Measurements from ENCODE around the gene FAM43A. TPM values are rescaled to one million over a fixed set of nuclear protein-coding genes. Genes with fewer than 3 reads are reported as not detected.

FAM43A gene
- total and polyA plus RNA-seq, 9 donors, result 4.0 to 12.1 (median 6.3) TPM

GRCh38 chr3:194691481-194692283 is 6.0 kb downstream of the FAM43A start:
- no peaks in the 10 kb centered on the region for H3K9me3 ChIP-seq
- H3K4me3 ChIP-seq, result no peak overlapping the region
- intact Hi-C loops (cut with DNase I), result no loop called here
- no peaks in the 10 kb centered on the region for H3K36me3 ChIP-seq
- WGBS, 3 donors, result 57 to 60% (median 57%) methylated on average over 15 of the region's 15 CpGs
- H3K27me3 ChIP-seq, result no peaks in the 10 kb centered on the region
- no peak for DNase-seq
- no peak overlapping the region for H3K27ac ChIP-seq
- no peak for TF ChIP-seq EP300 (IDR thresholded peaks at IDR 0.05)
- TF ChIP-seq POLR2A (IDR thresholded peaks at IDR 0.05), result no peak
- TF ChIP-seq, protein P1, sequence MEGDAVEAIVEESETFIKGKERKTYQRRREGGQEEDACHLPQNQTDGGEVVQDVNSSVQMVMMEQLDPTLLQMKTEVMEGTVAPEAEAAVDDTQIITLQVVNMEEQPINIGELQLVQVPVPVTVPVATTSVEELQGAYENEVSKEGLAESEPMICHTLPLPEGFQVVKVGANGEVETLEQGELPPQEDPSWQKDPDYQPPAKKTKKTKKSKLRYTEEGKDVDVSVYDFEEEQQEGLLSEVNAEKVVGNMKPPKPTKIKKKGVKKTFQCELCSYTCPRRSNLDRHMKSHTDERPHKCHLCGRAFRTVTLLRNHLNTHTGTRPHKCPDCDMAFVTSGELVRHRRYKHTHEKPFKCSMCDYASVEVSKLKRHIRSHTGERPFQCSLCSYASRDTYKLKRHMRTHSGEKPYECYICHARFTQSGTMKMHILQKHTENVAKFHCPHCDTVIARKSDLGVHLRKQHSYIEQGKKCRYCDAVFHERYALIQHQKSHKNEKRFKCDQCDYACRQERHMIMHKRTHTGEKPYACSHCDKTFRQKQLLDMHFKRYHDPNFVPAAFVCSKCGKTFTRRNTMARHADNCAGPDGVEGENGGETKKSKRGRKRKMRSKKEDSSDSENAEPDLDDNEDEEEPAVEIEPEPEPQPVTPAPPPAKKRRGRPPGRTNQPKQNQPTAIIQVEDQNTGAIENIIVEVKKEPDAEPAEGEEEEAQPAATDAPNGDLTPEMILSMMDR (IDR thresholded peaks at IDR 0.05), result no peak
- H3K4me1 ChIP-seq (ENCODE audit: insufficient read depth), result peaks cover 17% of the 10 kb centered on the region

- Histone ChIP-seq H3K27me3 (no peaks in the 10 kb centered on the region), H3K4me1 (ENCODE audit: insufficient read depth) (no peaks in the 10 kb centered on the region), H3K9me3 (peaks cover 0 to 3% of the 10 kb centered on the region in 2 donors), H3K4me3 (no peak overlapping the region), H3K27ac (no peak overlapping the region), H3K36me3 (no peaks in the 10 kb centered on the region)
- intact Hi-C loops (cut with DNase I), result no loop called here
- no peak for DNase-seq
- TF ChIP-seq EP300 (IDR thresholded peaks at IDR 0.05) (no peak), POLR2A (IDR thresholded peaks at IDR 0.05) (no peak)
- TF ChIP-seq, protein P1 (IDR thresholded peaks at IDR 0.05), result no peak
- WGBS, 3 donors, result 77 to 81% (median 78%) methylated on average over 6 of the region's 6 CpGs
These were observed 11.0 kb downstream of the FAM43A start for GRCh38 chr3:194696702-194697101.

DNA sequence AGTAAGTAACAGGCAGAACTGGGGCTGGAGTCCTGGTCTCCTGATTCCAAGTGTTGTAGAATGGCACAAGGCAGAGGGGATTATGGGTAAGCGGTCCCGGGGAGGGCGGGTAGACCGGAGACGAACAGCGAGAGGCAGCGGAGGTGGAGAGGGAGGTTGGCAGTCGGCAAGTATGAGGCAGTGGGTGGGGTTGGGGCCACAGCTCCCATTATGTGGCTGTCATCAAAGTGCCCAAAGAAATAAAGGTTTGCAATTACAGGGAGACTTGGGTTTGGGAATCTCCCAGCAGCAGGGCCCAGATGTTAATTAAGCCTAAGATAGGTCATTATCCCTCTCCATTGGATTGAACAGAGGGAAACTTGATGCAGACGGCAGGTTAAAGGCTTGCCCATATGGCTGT is 16.9 kb downstream of the FAM43A start:
- no peaks in the 10 kb centered on the region for H3K36me3 ChIP-seq
- no peaks in the 10 kb centered on the region for H3K4me1 ChIP-seq (ENCODE audit: insufficient read depth)
- peaks cover 0 to 3% of the 10 kb centered on the region in 2 donors for H3K9me3 ChIP-seq
- no peak for DNase-seq
- H3K27me3 ChIP-seq, result no peaks in the 10 kb centered on the region
- H3K4me3 ChIP-seq, result no peak overlapping the region
- intact Hi-C loops (cut with DNase I), result no loop called here
- TF ChIP-seq EP300 (IDR thresholded peaks at IDR 0.05) (no peak), POLR2A (IDR thresholded peaks at IDR 0.05) (no peak)
- TF ChIP-seq, protein P1 (IDR thresholded peaks at IDR 0.05), result no peak
- no peak overlapping the region for H3K27ac ChIP-seq
- whole genome bisulfite sequencing, 3 donors, result 91 to 94% (median 93%) methylated on average over 9 of the region's 9 CpGs

DNA sequence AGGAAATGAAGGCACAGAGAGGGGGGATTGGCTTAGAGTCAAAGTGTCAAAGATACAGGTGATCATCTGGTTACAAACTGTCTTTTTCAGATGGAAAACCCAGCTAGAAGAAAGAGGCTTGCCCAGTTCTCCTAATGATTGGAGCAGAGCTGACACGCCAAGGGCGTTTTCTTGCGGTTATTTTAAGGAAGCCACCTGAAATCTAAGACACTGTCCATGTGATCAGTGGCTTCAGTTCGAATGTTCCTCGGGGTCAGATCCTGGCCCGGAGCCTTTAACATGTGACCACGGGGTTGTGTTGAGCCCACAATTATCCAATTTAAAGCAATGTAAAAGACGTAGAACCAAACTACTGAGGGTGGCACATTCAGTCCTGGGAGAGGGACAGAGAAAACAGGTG is 19.5 kb downstream of the FAM43A start:
- TF ChIP-seq POLR2A (IDR thresholded peaks at IDR 0.05), result no peak
- DNase-seq, result no peak
- no peaks in the 10 kb centered on the region for H3K36me3 ChIP-seq
- H3K4me1 ChIP-seq (ENCODE audit: insufficient read depth), result no peaks in the 10 kb centered on the region
- no peak overlapping the region for H3K4me3 ChIP-seq
- 80 to 86% (median 84%) methylated on average over 8 of the region's 8 CpGs for WGBS, 3 donors
- no peak overlapping the region for H3K27ac ChIP-seq
- no peaks in the 10 kb centered on the region for H3K9me3 ChIP-seq
- H3K27me3 ChIP-seq, result no peaks in the 10 kb centered on the region
- intact Hi-C loops (cut with DNase I), result no loop called here

- H3K4me1 ChIP-seq (ENCODE audit: insufficient read depth), result no peaks in the 10 kb centered on the region
- H3K4me3 ChIP-seq, result no peak overlapping the region
- H3K27me3 ChIP-seq, result no peaks in the 10 kb centered on the region
- no peaks in the 10 kb centered on the region for H3K9me3 ChIP-seq
- TF ChIP-seq POLR2A (IDR thresholded peaks at IDR 0.05) (no peak), EP300 (IDR thresholded peaks at IDR 0.05) (no peak)
- TF ChIP-seq, protein P1 (IDR thresholded peaks at IDR 0.05), result no peak
- WGBS, 3 donors, result 79 to 86% (median 83%) methylated on average over 10 to 11 of the region's 11 CpGs
- no peak overlapping the region for H3K27ac ChIP-seq
- H3K36me3 ChIP-seq, result no peaks in the 10 kb centered on the region
- DNase-seq, result no peak
- intact Hi-C loops (cut with DNase I), result no loop called here
These were observed 20.1 kb downstream of the FAM43A start for GRCh38 chr3:194705761-194706160.
